ENCODE results near the gene CDK1.
"Not testable (repeated sequence)": the region's sequence is repeated elsewhere in the genome, so short reads cannot be mapped to it uniquely, and the experiment has no call there.

Gene CDK1

GRCh38 chr10:60809157-60809556 is 30.9 kb downstream of the CDK1 start:
- FAIRE-seq: no peak
- DNase-seq (ENCODE audit: insufficient read length, low spot score): no peak

- no peak for FAIRE-seq
- no peak for DNase-seq (ENCODE audit: insufficient read length, low spot score)
Observed at GRCh38 chr10:60810437-60811182, 32.3 kb downstream of the CDK1 start.

GRCh38 chr10:60816628-60817397 is 38.5 kb downstream of the CDK1 start:
- peak; percentile 30 for DNase-seq (ENCODE audit: insufficient read length, low spot score)
- peak; percentile 96 for FAIRE-seq

DNA sequence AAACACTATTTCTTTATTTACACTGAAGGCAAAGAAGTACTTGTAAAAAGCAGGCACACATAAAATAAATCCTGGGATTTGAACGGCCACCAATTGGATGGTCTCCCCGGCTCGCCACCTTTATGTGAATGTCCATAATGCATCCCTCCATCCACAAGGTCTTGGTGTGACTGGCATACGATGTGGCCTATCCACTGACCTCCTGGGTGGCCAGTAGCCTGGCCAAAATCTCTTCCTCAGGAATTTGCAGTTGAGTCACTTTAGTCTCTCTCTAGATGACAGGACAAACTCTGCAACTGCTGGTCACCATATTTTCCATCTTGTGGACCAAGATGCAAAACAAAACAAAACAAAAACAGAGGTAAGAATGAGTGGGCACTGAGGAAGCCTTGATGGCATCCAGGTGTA is 39.1 kb downstream of the CDK1 start:
- no peak for DNase-seq (ENCODE audit: insufficient read length, low spot score)
- no peak for FAIRE-seq

GRCh38 chr10:60818134-60818770 is 40.0 kb downstream of the CDK1 start:
- FAIRE-seq: no peak
- no peak for DNase-seq (ENCODE audit: insufficient read length, low spot score)

GRCh38 chr10:60819271-60819670 is 41.0 kb downstream of the CDK1 start:
- DNase-seq (ENCODE audit: insufficient read length, low spot score) (no peak), FAIRE-seq (no peak)

- no peak for FAIRE-seq
- no peak for DNase-seq (ENCODE audit: insufficient read length, low spot score)
Observed at GRCh38 chr10:60820093-60820754, 41.9 kb downstream of the CDK1 start.

- DNase-seq (ENCODE audit: insufficient read length, low spot score) (no peak), FAIRE-seq (no peak)
Observed at GRCh38 chr10:60821656-60822055, 43.4 kb downstream of the CDK1 start.

DNA sequence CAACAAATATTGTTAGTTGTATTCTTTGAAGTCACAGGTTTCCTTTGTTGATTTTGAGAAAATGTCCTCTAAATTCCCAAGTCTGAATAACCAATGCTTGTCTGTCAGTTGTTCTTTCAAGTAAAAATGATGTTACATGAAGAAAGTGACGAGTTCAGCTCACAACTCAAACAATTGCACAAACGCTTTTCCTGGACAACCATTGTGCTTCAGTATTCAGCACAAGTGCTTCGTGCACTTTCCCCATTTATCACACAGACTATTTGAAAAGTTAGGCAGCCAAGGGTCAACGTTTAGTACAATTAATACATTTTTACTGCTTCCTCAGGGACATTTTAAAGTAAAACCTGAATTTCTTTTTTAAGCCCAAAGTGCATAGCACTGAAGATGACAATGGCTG is 44.5 kb downstream of the CDK1 start:
- DNase-seq (ENCODE audit: insufficient read length, low spot score) (no peak), FAIRE-seq (no peak)

GRCh38 chr10:60823324-60823723 is 45.0 kb downstream of the CDK1 start:
- FAIRE-seq: no peak
- DNase-seq (ENCODE audit: insufficient read length, low spot score): no peak

DNA sequence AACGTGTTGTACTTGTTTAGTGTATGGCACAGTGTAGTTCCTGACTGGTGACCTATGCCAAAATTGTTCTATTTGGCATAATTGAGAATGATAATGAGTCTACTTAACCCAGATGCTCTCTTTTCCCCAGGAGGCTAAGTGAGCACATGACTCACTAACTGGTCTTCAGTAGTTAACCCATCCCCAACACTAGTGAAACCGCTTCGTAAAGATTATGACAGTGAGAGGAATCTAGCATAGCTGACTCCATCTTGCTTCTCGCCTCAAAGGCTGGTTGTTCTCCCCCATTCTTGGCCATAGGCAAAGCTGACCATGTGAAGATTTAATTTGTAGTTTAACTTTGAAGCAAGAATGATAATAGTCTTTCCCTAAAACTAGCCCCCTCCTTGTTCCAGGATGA is 47.2 kb downstream of the CDK1 start:
- DNase-seq (ENCODE audit: insufficient read length, low spot score) (no peak), FAIRE-seq (no peak)

- DNase-seq (ENCODE audit: insufficient read length, low spot score): no peak
Observed at GRCh38 chr10:60827791-60828488, 49.7 kb downstream of the CDK1 start.

GRCh38 chr10:60828489-60828852 is 50.2 kb downstream of the CDK1 start:
- FAIRE-seq (no peak), DNase-seq (ENCODE audit: insufficient read length, low spot score) (no peak)

More at GRCh38 chr10:60827791-60828488, 49.7 kb downstream of the CDK1 start:
- no peak for FAIRE-seq

DNA sequence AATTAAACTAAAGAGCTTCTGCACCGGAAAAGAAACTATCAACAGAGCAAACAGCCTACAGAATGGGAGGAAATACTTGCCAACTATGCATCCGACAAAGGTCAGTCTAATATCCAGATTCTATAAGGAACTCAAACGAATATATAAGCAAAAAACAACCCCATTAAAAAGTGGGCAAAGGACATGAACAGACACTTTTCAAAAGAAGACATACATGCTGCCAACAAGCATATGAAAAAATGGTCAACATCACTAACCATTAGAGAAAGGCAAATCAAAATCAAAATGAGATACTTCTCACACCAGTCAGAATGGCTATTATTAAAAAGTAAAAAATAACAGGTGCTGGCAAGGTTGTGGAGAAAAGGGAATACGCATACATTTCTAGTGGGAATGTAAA is 53.9 kb downstream of the CDK1 start:
- not testable (repeated sequence) for DNase-seq (ENCODE audit: insufficient read length, low spot score); FAIRE-seq

DNA sequence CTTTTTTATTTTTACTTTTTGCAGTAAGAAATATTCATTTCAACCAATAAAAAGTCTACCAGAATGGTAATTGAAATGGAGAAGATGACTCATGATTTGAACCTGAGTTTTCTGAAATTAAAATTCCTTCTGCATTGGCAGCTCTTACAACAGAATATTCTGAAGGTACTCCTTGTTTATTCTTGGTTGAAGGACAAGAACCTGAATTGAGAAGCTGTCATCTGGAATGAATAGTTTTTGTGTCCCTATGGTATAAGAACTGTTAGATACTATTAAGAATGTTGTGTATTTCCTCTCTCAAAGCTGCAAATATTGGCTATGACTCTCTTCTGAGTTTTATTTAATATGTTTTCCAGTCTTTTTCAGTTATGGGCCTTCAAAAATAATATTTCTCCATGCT is 56.1 kb downstream of the CDK1 start:
- FAIRE-seq: no peak
- no peak for DNase-seq (ENCODE audit: insufficient read length, low spot score)

DNA sequence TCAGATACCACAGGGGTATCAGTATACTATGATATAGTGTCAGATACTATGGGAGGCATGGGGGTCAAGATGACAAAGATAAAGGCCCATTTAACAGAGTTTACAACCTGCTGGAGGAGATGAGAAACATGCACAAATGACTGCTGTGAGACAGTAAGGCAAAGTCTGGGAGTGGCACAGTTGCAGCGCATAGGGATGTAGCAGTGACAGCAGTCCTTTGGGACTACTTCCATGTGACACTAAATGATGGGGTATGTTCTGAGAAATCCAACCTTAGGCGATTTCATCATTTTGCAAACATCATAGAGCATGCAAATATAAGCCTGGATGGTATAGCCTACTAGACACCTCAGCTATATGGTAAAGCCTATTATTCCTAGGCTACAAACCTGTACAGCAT is 56.8 kb downstream of the CDK1 start:
- DNase-seq (ENCODE audit: insufficient read length, low spot score): no peak
- no peak for FAIRE-seq

DNA sequence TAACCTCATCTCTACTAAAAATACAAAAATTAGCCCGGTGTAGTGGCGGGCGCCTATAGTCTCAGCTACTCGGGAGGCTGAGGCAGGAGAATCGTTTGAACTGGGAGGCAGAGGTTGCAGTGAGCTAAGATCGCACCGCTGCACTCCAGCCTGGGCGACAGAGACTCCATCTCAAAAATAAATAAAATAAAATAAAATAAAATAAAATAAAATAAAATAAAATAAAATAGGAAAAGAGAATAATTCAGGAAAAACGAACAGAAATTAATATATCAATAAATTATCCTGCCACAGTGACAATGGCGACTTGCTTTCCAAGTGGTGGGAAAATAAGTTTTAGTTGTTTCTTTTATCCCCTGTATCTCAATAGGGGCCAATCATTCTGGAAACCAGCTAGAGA is 62.9 kb downstream of the CDK1 start:
- FAIRE-seq; DNase-seq (ENCODE audit: insufficient read length, low spot score): not testable (repeated sequence)

DNA sequence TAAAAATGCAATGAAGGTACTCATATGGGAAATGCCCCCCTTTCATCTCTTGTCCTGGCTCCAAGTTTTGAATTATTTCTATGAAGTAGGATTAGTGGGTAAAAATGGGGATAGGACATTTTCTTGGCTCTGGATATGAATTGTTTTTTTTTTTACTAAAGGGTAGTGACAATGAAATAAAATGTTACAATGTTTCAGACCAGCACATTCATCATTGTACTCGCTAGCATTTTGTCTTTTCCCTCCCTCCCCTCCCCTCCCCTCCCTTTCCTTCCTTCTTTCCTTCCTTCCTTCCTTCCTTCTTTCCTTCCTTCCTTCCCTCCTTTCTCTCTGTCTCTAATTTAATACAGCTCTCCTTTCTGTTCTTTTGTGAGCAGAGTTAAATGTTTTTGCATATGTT is 64.4 kb downstream of the CDK1 start:
- FAIRE-seq (no peak), DNase-seq (ENCODE audit: insufficient read length, low spot score) (no peak)

Measured in GM19239 (cell line).